ENCODE data around the gene GPR22.

Gene GPR22

DNA sequence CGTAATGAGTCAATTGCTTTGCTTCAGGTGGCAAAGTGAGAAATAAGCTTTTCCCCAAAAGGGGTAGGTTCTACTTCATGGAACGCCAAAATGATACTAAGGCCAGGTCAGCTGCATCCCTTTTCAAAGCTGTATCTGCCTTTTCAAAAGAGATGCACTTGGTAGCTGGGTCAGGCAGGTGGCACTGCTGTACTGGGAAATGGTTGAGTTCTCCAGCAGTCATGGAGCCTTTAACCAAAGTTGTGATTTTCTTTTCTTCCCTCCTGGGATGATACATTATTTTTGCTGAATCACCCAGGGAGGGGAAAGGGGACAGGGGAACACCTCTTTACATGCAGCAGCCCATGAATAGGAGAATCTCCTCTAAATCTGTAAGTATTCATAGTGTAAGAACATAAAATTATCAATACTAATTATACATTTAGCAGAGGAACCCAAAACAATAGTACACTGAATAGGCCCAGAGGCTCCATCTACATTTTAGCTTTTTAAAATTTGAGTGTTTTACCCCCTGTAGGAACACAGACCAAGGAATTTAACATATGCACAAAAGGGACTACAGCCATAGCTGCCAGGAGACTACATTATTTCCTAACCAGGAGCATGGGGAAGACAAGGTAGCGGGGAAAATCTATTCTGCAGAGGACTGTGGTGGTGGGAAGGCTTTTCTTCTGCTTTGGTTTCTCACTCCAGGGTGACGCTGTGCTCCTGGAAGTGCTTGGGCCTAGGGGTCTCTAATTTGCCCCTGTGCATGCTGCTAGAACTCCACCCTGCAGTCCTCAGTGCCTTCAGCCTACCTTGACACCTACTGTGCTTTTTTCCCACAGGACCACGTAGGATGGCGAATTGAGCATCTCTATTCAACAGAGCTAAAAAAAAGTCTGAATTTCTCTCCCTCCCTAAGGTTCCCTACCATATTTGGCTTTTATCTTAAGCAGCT, 6.4 kb upstream of the GPR22 start:
- peak; percentile 68 to 87 for DNase-seq
- TF ChIP-seq POLR2A (IDR thresholded peaks at IDR 0.05; ENCODE audit: low read length) (no peak), GATA1 (IDR thresholded peaks at IDR 0.05; ENCODE audit: low read depth, low read length) (no peak)

DNA sequence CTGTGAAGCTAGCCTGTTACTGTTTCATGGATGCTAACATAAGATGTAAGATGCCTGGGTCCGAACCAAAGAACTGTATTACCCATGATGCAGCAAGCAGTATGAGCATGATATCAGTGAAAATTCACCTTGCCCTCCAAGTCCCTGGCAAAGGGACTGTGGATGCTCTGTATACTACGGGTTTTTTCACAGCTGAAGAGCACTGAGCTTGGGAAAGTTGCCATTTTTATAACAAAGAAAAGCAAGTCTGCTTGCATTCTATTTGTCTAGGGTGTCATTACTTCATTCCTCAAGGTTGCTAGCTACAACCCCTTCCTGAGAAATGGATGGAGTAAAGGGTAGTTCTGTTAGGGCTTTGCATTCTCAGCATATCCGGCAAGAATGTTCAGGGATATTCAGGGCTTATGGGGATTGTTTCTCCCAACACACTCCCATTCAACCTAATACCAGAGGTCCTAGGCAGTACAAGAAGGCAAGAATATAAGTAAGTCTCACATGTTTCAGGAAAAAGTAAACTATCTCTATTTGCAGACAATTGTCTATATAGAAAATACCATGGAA, 5.1 kb upstream of the GPR22 start:
- no peak for DNase-seq
- TF ChIP-seq POLR2A (IDR thresholded peaks at IDR 0.05; ENCODE audit: low read length) (no peak), GATA1 (IDR thresholded peaks at IDR 0.05; ENCODE audit: low read depth, low read length) (no peak)

DNA sequence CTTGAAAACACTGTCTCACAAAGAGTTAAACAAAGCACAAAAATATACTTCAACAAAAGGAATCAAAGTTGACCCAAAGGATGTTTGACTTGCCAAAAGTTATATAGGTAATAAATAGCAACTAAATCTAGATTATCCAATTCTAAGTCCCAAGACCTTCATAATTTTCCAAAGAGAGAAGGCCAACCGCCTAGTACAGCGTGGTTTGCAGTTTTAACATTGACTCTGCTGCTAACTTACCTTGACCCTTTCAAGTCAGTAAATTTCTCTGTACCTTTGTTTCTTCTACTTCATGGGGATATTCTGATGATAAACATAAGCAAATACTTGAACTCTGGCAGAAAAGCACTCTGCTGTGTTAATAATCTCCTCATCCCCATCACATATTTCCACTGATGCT, 1.9 kb upstream of the GPR22 start:
- no peak for DNase-seq
- TF ChIP-seq POLR2A (IDR thresholded peaks at IDR 0.05; ENCODE audit: low read length) (no peak), GATA1 (IDR thresholded peaks at IDR 0.05; ENCODE audit: low read depth, low read length) (no peak)

DNA sequence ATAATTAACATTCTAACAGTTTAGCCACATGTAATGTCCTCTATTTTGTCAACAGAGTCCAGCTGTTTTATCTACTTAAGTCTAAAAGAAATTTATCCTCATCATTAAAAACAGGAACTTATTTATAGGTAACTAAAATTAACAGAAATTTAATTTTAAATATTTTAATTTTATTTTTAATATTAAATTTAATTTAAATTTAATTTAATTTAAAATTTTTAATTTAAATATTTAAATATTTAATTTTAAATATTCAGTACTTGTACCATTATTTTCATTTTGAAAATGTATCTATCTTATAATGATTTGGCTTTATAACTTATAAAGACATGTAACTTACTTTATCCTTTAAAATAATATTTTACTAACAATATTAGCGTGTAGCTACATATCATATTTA, 1.0 kb upstream of the GPR22 start:
- TF ChIP-seq GATA1 (IDR thresholded peaks at IDR 0.05; ENCODE audit: low read depth, low read length) (no peak), POLR2A (IDR thresholded peaks at IDR 0.05; ENCODE audit: low read length) (no peak)
- no peak for DNase-seq

DNA sequence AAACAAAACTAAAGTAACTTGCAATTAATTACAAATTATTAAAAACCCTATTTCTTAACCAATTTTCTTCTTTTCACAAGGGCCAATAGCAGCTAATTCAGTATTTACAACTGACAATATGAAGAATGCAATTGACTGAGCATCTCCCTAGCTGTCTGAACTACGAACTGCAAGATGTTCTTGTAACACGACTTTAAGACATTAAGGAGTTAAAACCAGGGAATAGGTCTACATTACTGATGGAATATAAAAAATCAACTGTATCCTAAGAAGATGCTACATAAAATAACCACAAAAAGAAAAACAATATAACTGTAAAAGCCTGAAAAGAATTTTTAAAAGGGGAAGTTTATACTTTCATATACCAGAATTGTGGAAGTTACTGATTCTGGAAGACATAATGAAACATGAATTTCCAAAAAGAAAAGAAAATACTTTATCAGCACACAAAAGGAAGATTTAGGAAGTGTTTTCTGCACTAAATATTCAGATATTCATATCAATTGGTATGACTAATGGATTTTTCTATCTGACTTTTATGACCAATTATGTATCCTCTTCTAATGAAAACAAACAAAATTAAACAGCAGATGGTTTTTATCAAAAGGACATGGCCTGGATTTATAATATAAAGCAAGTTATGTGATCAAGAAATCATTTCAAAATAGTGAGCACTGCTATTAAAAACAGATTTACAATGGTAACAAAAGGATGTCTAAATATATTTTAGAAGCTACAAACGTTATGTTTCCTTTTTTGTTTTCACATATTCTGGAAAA, 1.6 kb downstream of the GPR22 start:
- TF ChIP-seq GATA1 (IDR thresholded peaks at IDR 0.05; ENCODE audit: low read depth, low read length) (no peak), POLR2A (IDR thresholded peaks at IDR 0.05; ENCODE audit: low read length) (no peak)
- no peak for DNase-seq

DNA sequence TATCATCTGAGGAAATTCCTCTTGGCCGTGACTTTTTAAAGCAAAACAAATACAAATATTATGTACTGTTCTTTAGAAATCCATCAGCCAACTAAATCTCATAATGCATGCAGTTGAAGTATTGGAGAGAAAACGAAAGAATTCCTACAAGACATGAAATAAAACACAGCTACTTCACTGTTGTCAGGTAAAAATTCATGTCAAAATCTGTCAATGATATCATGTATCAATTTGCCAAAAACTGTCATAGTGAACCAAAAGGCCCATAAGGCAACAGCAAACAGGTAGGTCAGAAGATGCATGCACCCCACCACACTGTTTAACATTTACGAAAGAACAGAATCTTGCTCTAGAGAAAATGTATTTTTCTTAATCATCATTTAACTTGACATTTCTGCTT, 2.3 kb downstream of the GPR22 start:
- no peak for DNase-seq
- TF ChIP-seq GATA1 (IDR thresholded peaks at IDR 0.05; ENCODE audit: low read depth, low read length) (no peak), POLR2A (IDR thresholded peaks at IDR 0.05; ENCODE audit: low read length) (no peak)

DNA sequence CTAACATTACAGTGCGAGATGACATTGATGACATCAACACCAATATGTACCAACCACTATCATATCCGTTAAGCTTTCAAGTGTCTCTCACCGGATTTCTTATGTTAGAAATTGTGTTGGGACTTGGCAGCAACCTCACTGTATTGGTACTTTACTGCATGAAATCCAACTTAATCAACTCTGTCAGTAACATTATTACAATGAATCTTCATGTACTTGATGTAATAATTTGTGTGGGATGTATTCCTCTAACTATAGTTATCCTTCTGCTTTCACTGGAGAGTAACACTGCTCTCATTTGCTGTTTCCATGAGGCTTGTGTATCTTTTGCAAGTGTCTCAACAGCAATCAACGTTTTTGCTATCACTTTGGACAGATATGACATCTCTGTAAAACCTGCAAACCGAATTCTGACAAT, 4.3 kb downstream of the GPR22 start:
- no peak for DNase-seq
- TF ChIP-seq POLR2A (IDR thresholded peaks at IDR 0.05; ENCODE audit: low read length) (no peak), GATA1 (IDR thresholded peaks at IDR 0.05; ENCODE audit: low read depth, low read length) (no peak)

DNA sequence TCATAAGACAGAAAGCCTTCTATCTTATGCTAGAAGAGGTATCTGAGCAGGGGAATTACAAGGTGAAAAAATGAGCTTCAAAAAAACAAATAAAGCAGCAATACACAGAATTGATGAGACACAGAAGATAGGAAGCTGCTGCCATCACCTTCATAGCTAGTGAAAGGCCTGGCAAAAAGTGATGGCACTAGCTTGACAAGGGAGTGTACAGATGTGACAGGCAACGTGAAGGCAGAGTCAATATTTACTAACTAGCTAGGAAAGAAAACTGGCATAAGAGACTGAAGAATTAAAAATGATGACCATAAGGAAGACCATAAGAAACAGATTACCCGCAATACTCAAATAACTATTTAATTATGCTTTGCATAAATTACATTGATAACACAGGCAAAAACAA, 9.4 kb downstream of the GPR22 start:
- DNase-seq, result peak; percentile 6 to 63
- TF ChIP-seq POLR2A (IDR thresholded peaks at IDR 0.05; ENCODE audit: low read length), result no peak
- no peak for TF ChIP-seq GATA1 (IDR thresholded peaks at IDR 0.05; ENCODE audit: low read depth, low read length)

DNA sequence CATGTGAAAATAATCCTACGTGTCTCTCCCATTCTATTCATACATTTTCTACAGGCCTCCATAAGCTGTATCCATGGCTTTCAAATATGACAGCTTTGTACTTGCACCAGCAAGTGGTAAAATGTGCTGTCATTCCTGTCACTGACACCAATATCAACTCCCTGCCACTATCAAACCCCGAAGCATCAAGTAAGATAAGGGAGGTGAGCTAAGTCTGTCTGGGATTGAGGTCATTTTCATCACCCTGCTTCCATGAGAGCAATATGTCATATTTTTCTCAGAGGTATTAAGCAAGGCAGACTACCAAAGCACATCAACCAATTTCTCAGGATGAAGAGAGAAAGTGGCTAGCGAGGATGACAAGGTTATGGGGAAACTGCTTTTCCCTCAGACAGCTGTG, 11.1 kb downstream of the GPR22 start:
- peak; percentile 90 to 93 for DNase-seq
- TF ChIP-seq GATA1 (IDR thresholded peaks at IDR 0.05; ENCODE audit: low read depth, low read length), result no peak
- TF ChIP-seq POLR2A (IDR thresholded peaks at IDR 0.05; ENCODE audit: low read length), result peak; percentile 60

DNA sequence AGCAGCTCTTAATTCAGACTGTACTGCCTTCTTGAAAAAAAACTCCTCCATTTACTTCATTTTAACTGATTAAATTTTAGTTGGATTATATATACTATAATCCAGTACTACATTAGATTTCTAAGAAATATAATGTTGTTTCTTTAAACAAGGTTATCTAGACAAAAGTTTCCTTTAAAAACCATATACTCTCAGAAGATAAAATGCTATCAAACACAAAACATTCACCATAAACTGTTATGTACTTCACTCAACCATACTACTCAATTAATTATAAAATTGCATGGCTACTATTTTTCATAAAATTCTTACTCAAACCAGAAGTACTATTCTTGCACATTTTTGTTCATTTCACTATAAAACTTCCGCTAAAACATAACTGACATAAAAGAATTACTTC, 12.7 kb downstream of the GPR22 start:
- peak; percentile 23 to 53 for DNase-seq
- TF ChIP-seq GATA1 (IDR thresholded peaks at IDR 0.05; ENCODE audit: low read depth, low read length) (no peak), POLR2A (IDR thresholded peaks at IDR 0.05; ENCODE audit: low read length) (peak; percentile 20)

DNA sequence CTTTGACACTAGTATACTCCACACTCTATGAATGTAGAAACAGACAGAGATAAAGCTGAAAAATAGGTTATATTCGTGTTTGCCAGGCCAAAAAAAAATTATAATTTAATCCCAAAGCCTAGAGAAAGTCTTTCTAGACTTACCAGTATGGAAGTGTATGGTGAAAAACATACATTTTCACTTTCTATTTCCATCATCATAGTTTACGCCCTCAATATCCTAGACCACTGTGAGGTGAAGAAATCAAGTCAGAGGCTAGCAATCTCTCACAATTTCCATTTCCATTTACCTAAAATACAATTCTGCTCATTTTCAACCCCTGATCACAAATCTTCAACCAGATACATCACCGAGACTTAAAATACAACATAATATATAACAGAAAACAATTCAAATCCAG, 16.2 kb downstream of the GPR22 start:
- DNase-seq, result peak in 1 of 2 experiments; percentile 47
- TF ChIP-seq GATA1 (IDR thresholded peaks at IDR 0.05; ENCODE audit: low read depth, low read length), result no peak
- TF ChIP-seq POLR2A (IDR thresholded peaks at IDR 0.05; ENCODE audit: low read length), result no peak

DNA sequence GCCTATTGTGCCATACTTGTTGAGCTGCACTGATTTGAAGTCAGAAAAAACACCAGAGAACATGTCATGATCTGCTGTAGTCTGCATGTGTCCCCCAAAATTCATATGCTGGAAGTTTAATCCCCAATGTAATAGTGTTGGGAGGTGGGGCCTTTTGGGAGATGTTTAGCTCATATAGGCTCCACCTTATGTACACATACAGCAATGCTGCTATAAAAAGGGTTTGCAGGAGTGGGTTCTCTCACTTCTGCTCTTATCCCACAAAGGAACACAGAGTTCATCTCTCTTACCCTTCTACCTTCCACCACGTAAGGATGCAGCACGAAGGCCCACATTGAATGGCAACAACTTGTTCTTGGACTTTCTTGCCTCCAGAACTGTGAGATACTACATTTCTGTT, 23.0 kb downstream of the GPR22 start:
- no peak for DNase-seq
- TF ChIP-seq GATA1 (IDR thresholded peaks at IDR 0.05; ENCODE audit: low read depth, low read length) (no peak), POLR2A (IDR thresholded peaks at IDR 0.05; ENCODE audit: low read length) (no peak)

DNA sequence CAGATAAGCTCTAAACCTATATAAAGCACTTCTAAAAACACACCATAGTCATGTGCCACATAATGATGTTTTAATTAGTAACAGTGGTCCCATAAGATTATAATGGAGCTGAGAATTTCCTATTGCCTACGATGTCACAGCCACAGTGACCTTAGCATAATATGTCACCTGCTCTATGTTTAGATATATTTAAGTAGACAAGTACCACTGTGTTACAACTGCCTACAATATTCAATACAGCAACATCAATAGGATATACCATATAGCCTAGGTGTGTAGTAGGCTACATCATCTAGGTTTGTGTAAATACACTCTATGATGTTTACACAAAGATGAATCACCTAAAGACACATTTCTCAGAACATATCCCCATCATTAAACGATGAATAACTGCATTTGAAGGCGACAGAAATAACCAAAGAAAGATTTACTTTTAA, 24.5 kb downstream of the GPR22 start:
- TF ChIP-seq GATA1 (IDR thresholded peaks at IDR 0.05; ENCODE audit: low read depth, low read length), result no peak

DNA sequence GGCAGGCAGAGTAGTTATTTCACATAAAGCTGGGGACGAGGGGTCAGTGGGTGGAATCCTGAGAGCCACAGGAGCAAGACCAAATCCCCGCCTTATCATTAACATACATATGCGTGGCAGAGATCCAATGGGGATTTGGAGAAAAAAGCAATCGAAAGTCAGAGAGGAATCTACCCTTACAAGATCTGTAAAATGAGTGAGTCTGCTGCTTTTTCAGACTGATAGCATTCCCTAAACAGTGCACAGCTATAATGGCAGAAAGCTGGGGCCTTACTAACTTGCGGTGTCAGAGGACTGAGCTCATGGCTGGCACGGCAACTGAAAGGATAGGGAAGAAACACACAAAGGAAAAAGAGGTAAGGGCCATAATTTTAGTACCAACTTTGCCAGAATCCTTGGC, 25.0 kb downstream of the GPR22 start:
- DNase-seq, result peak; percentile 33 to 47

More for the DNA sequence above, 24.5 kb downstream of the GPR22 start:
- DNase-seq, result no peak

More for the DNA sequence above, 25.0 kb downstream of the GPR22 start:
- TF ChIP-seq GATA1 (IDR thresholded peaks at IDR 0.05; ENCODE audit: low read depth, low read length), result no peak
- TF ChIP-seq POLR2A (IDR thresholded peaks at IDR 0.05; ENCODE audit: low read length), result no peak

Data from erythroblast (primary cell).